ENCODE results near the gene AZGP1. TPM values are rescaled to one million over a fixed set of nuclear protein-coding genes. Genes with fewer than 3 reads are reported as not detected.
A peak's percentile ranks its signal among the peaks of the same experiment; 100 is the strongest.
"Not testable (repeated sequence)": the region's sequence is repeated elsewhere in the genome, so short reads cannot be mapped to it uniquely, and the experiment has no call there.

AZGP1 gene
- polyA plus RNA-seq, 1 donor (not counting 4 experiments of a cell fraction or from before 2014, with no cell fraction given), result 1.3 TPM

DNA sequence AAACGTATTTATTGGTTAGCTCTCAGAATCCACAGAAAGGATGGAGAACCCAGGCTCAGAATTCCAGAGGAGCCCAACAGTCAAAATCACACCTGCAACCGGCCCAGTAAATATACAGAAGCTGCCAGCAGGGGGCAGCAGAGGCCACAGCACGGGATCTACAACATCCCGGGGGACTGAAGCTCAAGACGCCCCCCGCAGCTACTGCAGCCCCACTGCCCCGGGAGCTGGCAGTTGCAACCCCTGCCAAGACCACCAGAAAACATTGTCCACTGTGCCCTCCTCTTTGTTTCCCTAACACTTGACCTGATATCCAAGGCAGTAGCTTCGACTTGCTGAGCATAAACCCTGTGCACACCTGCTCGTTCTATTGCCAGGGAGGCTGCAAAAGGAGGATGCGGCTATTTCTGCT is 4.0 kb upstream of the AZGP1 start:
- H3K9me1 ChIP-seq (ENCODE audit: control insufficient read depth, extremely low read depth, insufficient read depth, low read length); dilution Hi-C loops (cut with MboI; ENCODE audit: extremely low pct_ligation_motif_present, low sequenced_read_pairs); H3K9ac ChIP-seq (ENCODE audit: control insufficient read depth, extremely low read depth, insufficient read depth, low read length); H3K4me3 ChIP-seq (ENCODE audit: control insufficient read depth in 2 of 3, extremely low read depth in 1 of 3, insufficient read depth in 2 of 3, low read depth in 1 of 3, low read length in 3 of 3); H3K36me3 ChIP-seq (ENCODE audit: control insufficient read depth in 2 of 2, extremely low read depth in 1 of 2, insufficient read depth in 2 of 2, low read length in 2 of 2); H2AFZ ChIP-seq (ENCODE audit: control insufficient read depth, low read length); H3K27me3 ChIP-seq (ENCODE audit: control insufficient read depth, extremely low read depth, insufficient read depth, low read length); H3K4me2 ChIP-seq (ENCODE audit: control insufficient read depth, extremely low read depth, insufficient read depth, low read depth, low read length); H4K20me1 ChIP-seq (ENCODE audit: control insufficient read depth, extremely low read depth, insufficient read depth, low read length); H3K9me3 ChIP-seq (ENCODE audit: control insufficient read depth, low read depth, low read length); H3K4me1 ChIP-seq (ENCODE audit: control insufficient read depth, extremely low read depth, insufficient read depth, low read length); H3K27ac ChIP-seq (ENCODE audit: control insufficient read depth, insufficient read depth, low read length); FAIRE-seq; DNase-seq (ENCODE audit: low read depth, low spot score); H3K79me2 ChIP-seq (ENCODE audit: control insufficient read depth, insufficient read depth, low read length): not testable (repeated sequence)
- TF ChIP-seq, protein P1, sequence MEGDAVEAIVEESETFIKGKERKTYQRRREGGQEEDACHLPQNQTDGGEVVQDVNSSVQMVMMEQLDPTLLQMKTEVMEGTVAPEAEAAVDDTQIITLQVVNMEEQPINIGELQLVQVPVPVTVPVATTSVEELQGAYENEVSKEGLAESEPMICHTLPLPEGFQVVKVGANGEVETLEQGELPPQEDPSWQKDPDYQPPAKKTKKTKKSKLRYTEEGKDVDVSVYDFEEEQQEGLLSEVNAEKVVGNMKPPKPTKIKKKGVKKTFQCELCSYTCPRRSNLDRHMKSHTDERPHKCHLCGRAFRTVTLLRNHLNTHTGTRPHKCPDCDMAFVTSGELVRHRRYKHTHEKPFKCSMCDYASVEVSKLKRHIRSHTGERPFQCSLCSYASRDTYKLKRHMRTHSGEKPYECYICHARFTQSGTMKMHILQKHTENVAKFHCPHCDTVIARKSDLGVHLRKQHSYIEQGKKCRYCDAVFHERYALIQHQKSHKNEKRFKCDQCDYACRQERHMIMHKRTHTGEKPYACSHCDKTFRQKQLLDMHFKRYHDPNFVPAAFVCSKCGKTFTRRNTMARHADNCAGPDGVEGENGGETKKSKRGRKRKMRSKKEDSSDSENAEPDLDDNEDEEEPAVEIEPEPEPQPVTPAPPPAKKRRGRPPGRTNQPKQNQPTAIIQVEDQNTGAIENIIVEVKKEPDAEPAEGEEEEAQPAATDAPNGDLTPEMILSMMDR (optimal IDR thresholded peaks at IDR 0.05 in 1 of 3, IDR thresholded peaks at IDR 0.05 in 1 of 3, conservative IDR thresholded peaks at IDR 0.05 in 1 of 3; ENCODE audit: extremely low read depth in 1 of 3, insufficient read depth in 2 of 3, low read length in 3 of 3), result peak; percentile 43 to 55 (median 53)

DNA sequence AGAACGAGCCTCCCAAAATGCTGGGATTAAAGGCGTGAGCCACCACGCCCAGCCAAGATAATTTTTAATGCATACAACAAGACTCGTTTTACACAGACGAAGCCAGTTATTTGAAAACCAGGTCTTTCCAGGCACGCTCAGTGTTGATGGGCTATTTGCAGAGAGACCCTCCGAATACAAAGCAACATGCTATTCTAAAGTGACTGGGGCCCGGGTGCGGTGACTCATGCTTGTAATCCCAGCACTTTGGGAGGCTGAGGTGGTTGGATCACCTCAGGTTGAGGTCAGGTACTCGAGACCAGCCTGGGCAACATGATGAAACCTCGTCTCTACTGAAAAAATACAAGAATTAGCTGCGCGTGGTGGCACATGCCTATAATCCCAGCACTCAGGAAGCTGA is 795 bp upstream of the AZGP1 start:
- Histone ChIP-seq H3K79me2 (ENCODE audit: control insufficient read depth, insufficient read depth, low read length) (no peaks in the 10 kb centered on the region), H4K20me1 (ENCODE audit: control insufficient read depth, extremely low read depth, insufficient read depth, low read length) (no peaks in the 10 kb centered on the region), H3K9me1 (ENCODE audit: control insufficient read depth, extremely low read depth, insufficient read depth, low read length) (no peaks in the 10 kb centered on the region), H3K36me3 (ENCODE audit: control insufficient read depth in 2 of 2, extremely low read depth in 1 of 2, insufficient read depth in 2 of 2, low read length in 2 of 2) (no peaks in the 10 kb centered on the region), H3K27ac (ENCODE audit: control insufficient read depth, insufficient read depth, low read length) (no peak overlapping the region), H3K4me3 (ENCODE audit: control insufficient read depth in 2 of 3, extremely low read depth in 1 of 3, insufficient read depth in 2 of 3, low read depth in 1 of 3, low read length in 3 of 3) (no peak overlapping the region), H3K9ac (ENCODE audit: control insufficient read depth, extremely low read depth, insufficient read depth, low read length) (no peak overlapping the region), H3K4me2 (ENCODE audit: control insufficient read depth, extremely low read depth, insufficient read depth, low read depth, low read length) (no peak overlapping the region), H2AFZ (ENCODE audit: control insufficient read depth, low read length) (no peak overlapping the region), H3K9me3 (ENCODE audit: control insufficient read depth, low read depth, low read length) (no peaks in the 10 kb centered on the region), H3K27me3 (ENCODE audit: control insufficient read depth, extremely low read depth, insufficient read depth, low read length) (no peaks in the 10 kb centered on the region), H3K4me1 (ENCODE audit: control insufficient read depth, extremely low read depth, insufficient read depth, low read length) (no peaks in the 10 kb centered on the region)
- dilution Hi-C loops (cut with MboI; ENCODE audit: extremely low pct_ligation_motif_present, low sequenced_read_pairs), result no loop called here
- TF ChIP-seq EZH2 (IDR thresholded peaks at IDR 0.05; ENCODE audit: low read length), result no peak
- TF ChIP-seq, protein P1 (optimal IDR thresholded peaks at IDR 0.05 in 1 of 3, IDR thresholded peaks at IDR 0.05 in 1 of 3, conservative IDR thresholded peaks at IDR 0.05 in 1 of 3; ENCODE audit: extremely low read depth in 1 of 3, insufficient read depth in 2 of 3, low read length in 3 of 3), result no peak
- FAIRE-seq (no peak), DNase-seq (ENCODE audit: low read depth, low spot score) (no peak)
